Fibroblast of the aortic adventitia (primary cell): ENCODE data around the gene NIPAL1. TPM values are rescaled to one million over a fixed set of nuclear protein-coding genes. Genes with fewer than 3 reads are reported as not detected.
"Not testable (repeated sequence)": the region's sequence is repeated elsewhere in the genome, so short reads cannot be mapped to it uniquely, and the experiment has no call there.

ENCODE experiments used
- DNase-seq: peaks from one replicate; pipeline ENCODE4 v3.0.0-alpha.2; 2010; ENCODE audit warnings: low read depth
- H3K4me3 ChIP-seq: 2 replicates; pipeline ENCODE4 v1.5.1; 2011; ENCODE audit warnings: low read depth, mild to moderate bottlenecking, control low read depth, low read length, moderate library complexity
- CTCF ChIP-seq: IDR thresholded peaks from 2 replicates; pipeline ENCODE4 v1.5.1; 2011; ENCODE audit warnings: mild to moderate bottlenecking, low read length, control low read depth, inconsistent platforms; ENCODE audit not compliant: insufficient read depth
- total RNA-seq: library from RNA; depleted of rRNA; stranded (reverse); fragments of >200 nt; gene quantifications from 2 replicates; pipeline ENCODE4 v1.2.3, GENCODE V29; 2012; ENCODE audit warnings: low replicate concordance

The NIPAL1 gene
- total RNA-seq, 1 donor = 0.90 TPM

GRCh38 chr4:47996021-47996420 lies 20.6 kb upstream of the NIPAL1 start:
- H3K4me3 ChIP-seq = no peak overlapping the region
- no peak for DNase-seq
- TF ChIP-seq CTCF = no peak

- TF ChIP-seq CTCF = no peak
- H3K4me3 ChIP-seq = no peak overlapping the region
- no peak for DNase-seq
Measured at GRCh38 chr4:48002267-48002666, 14.3 kb upstream of the NIPAL1 start.

- TF ChIP-seq CTCF = peak; percentile 59
- H3K4me3 ChIP-seq = not testable (repeated sequence)
- DNase-seq = peak; percentile 60
Measured at GRCh38 chr4:48003568-48003967, 13.0 kb upstream of the NIPAL1 start.

GRCh38 chr4:48005781-48006180 lies 10.8 kb upstream of the NIPAL1 start:
- no peak for DNase-seq
- H3K4me3 ChIP-seq = no peak overlapping the region
- no peak for TF ChIP-seq CTCF

- no peak for DNase-seq
- TF ChIP-seq CTCF = no peak
- no peak overlapping the region for H3K4me3 ChIP-seq
Measured at GRCh38 chr4:48008021-48008596, 8.5 kb upstream of the NIPAL1 start.

- not testable (repeated sequence) for H3K4me3 ChIP-seq, DNase-seq
Measured at GRCh38 chr4:48010906-48011305, 5.7 kb upstream of the NIPAL1 start.

GRCh38 chr4:48011722-48012121 lies 4.8 kb upstream of the NIPAL1 start:
- no peak for DNase-seq
- no peak for TF ChIP-seq CTCF
- no peak overlapping the region for H3K4me3 ChIP-seq

GRCh38 chr4:48012824-48013223 lies 3.7 kb upstream of the NIPAL1 start:
- no peak overlapping the region for H3K4me3 ChIP-seq
- DNase-seq = peak; percentile 20
- no peak for TF ChIP-seq CTCF
